Progenitor cell of endocrine pancreas (in vitro differentiated cells): Measurements from ENCODE around the gene KHDRBS2. TPM values are rescaled to one million over a fixed set of nuclear protein-coding genes. Genes with fewer than 3 reads are reported as not detected.

Experiments
- DNase-seq: peaks from one replicate; pipeline ENCODE4 v3.0.0; 2021; ENCODE audit warnings: low spot score; ENCODE audit not compliant: unreplicated experiment
- H3K27ac Mint-ChIP-seq: 2 replicates; pipeline ENCODE4 v1.8.0; 2021; ENCODE audit warnings: mild to moderate bottlenecking, moderate library complexity, mixed read lengths
- H3K27me3 Mint-ChIP-seq: 2 replicates; pipeline ENCODE4 v1.8.0; 2021; ENCODE audit warnings: mixed read lengths
- H3K36me3 Mint-ChIP-seq: 2 replicates; pipeline ENCODE4 v1.8.0; 2022; ENCODE audit warnings: mixed read lengths; ENCODE audit not compliant: insufficient read depth
- H3K4me1 Mint-ChIP-seq: 2 replicates; pipeline ENCODE4 v1.8.0; 2021; ENCODE audit warnings: low read depth, mixed read lengths
- H3K4me3 Mint-ChIP-seq: 2 replicates; pipeline ENCODE4 v1.8.0; 2021; ENCODE audit warnings: low read depth, mild to moderate bottlenecking, moderate library complexity, mixed read lengths
- H3K9me3 Mint-ChIP-seq: 2 replicates; pipeline ENCODE4 v1.8.0; 2021; ENCODE audit warnings: low read depth, mixed read lengths
- total RNA-seq: library from RNA; stranded (reverse); gene quantifications from 2 replicates; pipeline ENCODE4 v1.2.1, GENCODE V29; 2021
- TF ChIP-seq, protein P1 (sequence below): fragments of 200-600 bp; sonication (generic); IDR thresholded peaks from one replicate; pipeline ENCODE4 v1.5.0; 2021; ENCODE audit warnings: antibody characterized with exemption, mild to moderate bottlenecking; ENCODE audit not compliant: unreplicated experiment

The KHDRBS2 gene
- total RNA-seq, 1 donor from 2014 or later, result 9.7 TPM

DNA sequence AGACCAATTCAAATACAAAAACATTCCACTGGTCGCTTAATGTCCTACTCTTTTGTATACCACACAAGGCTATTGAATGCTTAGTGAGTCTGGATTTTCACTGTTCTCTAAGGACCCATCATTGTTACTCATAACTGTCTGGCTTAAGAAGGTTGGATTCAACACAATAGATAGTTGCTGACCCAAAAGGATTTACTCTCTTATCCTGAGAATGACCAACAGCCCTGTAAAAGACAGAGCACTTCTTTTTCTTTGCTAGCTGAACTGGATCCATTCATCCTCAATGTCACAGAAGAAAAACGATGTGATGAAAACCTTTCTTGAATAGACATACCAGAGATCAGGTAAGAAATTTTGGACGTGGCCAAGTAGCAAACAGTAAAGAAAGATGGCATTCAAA lies 645.6 kb downstream of the KHDRBS2 start:
- Mint-ChIP-seq H3K36me3 (peaks cover 5% of the 10 kb centered on the region), H3K4me1 (peaks cover 3% of the 10 kb centered on the region), H3K9me3 (peaks cover 17% of the 10 kb centered on the region), H3K27ac (no peak overlapping the region), H3K4me3 (no peak overlapping the region), H3K27me3 (no peaks in the 10 kb centered on the region)
- DNase-seq, result no peak
- TF ChIP-seq, protein P1, sequence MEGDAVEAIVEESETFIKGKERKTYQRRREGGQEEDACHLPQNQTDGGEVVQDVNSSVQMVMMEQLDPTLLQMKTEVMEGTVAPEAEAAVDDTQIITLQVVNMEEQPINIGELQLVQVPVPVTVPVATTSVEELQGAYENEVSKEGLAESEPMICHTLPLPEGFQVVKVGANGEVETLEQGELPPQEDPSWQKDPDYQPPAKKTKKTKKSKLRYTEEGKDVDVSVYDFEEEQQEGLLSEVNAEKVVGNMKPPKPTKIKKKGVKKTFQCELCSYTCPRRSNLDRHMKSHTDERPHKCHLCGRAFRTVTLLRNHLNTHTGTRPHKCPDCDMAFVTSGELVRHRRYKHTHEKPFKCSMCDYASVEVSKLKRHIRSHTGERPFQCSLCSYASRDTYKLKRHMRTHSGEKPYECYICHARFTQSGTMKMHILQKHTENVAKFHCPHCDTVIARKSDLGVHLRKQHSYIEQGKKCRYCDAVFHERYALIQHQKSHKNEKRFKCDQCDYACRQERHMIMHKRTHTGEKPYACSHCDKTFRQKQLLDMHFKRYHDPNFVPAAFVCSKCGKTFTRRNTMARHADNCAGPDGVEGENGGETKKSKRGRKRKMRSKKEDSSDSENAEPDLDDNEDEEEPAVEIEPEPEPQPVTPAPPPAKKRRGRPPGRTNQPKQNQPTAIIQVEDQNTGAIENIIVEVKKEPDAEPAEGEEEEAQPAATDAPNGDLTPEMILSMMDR, result no peak
